OCI-LY7 (cell line): ENCODE results near the gene IFNA14. TPM values are rescaled to one million over a fixed set of nuclear protein-coding genes. Genes with fewer than 3 reads are reported as not detected.
"Not testable (repeated sequence)": the region's sequence is repeated elsewhere in the genome, so short reads cannot be mapped to it uniquely, and the experiment has no call there.

ENCODE experiments used
- BruUV-seq: library from RNA; stranded (reverse); fragments of 400-500 nt; replicated peaks from 2 replicates; lab custom pipeline; 2021; lab: Mats Ljungman, UMichigan
- CTCF ChIA-PET: fragments of 300-600 bp; sonication (Branson Sonifier 250); formaldehyde crosslinking; loops from one replicate; lab custom pipeline; 2022; ENCODE audit warnings: antibody characterized with exemption; ENCODE audit not compliant: unreplicated experiment; lab: Charles Lee
- POLR2A ChIA-PET: fragments of 300-600 bp; sonication (Branson Sonifier 250); formaldehyde crosslinking; loops from one replicate; lab custom pipeline; 2022; ENCODE audit warnings: antibody characterized with exemption; lab: Charles Lee
- DNase-seq: peaks from one replicate; pipeline ENCODE4 v3.0.0-alpha.2; 2015; ENCODE audit warnings: low spot score
- H2AFZ ChIP-seq: fragments of 200-600 bp; sonication (generic), shearing (Covaris generic); 2 replicates; pipeline ENCODE4 v1.6.1; 2014; ENCODE audit warnings: mild to moderate bottlenecking, antibody characterized with exemption, low read length, moderate library complexity
- H3K27ac ChIP-seq: fragments of 200-600 bp; sonication (generic); 2 replicates; pipeline ENCODE4 v1.5.1; 2014; ENCODE audit warnings: mixed run types, low read depth, mild to moderate bottlenecking, moderate library complexity, low read length, inconsistent platforms; ENCODE audit not compliant: poor library complexity, severe bottlenecking
- H3K36me3 ChIP-seq: fragments of 200-600 bp; sonication (generic); 2 replicates; pipeline ENCODE4 v1.6.1; 2014; ENCODE audit warnings: mild to moderate bottlenecking, antibody characterized with exemption, low read length, moderate library complexity, mixed read lengths; ENCODE audit not compliant: insufficient read depth
- H3K4me1 ChIP-seq: fragments of 200-600 bp; sonication (generic); 2 replicates; pipeline ENCODE4 v1.5.1; 2014; ENCODE audit warnings: mild to moderate bottlenecking, low read length; ENCODE audit not compliant: insufficient read depth, poor library complexity, severe bottlenecking
- H3K4me2 ChIP-seq: fragments of 200-600 bp; sonication (generic); 2 replicates; pipeline ENCODE4 v1.6.1; 2014; ENCODE audit warnings: mild to moderate bottlenecking, low read length
- H3K4me3 ChIP-seq: fragments of 200-600 bp; sonication (generic); 2 replicates; pipeline ENCODE4 v1.5.1; 2014; ENCODE audit warnings: mild to moderate bottlenecking, low read depth, low read length; ENCODE audit not compliant: poor library complexity, severe bottlenecking
- H3K79me2 ChIP-seq: fragments of 200-600 bp; sonication (generic); 2 replicates; pipeline ENCODE4 v1.6.1; 2016; ENCODE audit warnings: low read depth, mild to moderate bottlenecking, low read length, moderate library complexity, mixed read lengths; ENCODE audit not compliant: insufficient read depth
- H3K9me2 ChIP-seq: fragments of 200-600 bp; sonication (generic); 2 replicates; pipeline ENCODE4 v1.6.1; 2016; ENCODE audit warnings: mild to moderate bottlenecking, low read length, mixed read lengths; ENCODE audit not compliant: insufficient read depth
- H3K9me3 ChIP-seq: fragments of 200-600 bp; sonication (generic); 2 replicates; pipeline ENCODE4 v1.6.1; 2014; ENCODE audit warnings: mild to moderate bottlenecking, mixed run types, low read length, mixed read lengths
- H4K20me1 ChIP-seq: fragments of 200-600 bp; sonication (generic); 2 replicates; pipeline ENCODE4 v1.6.1; 2014; ENCODE audit warnings: mild to moderate bottlenecking, antibody characterized with exemption, low read length, moderate library complexity, mixed read lengths; ENCODE audit not compliant: insufficient read depth
- CTCF ChIP-seq: fragments of 200-600 bp; sonication (generic); conservative IDR thresholded peaks from 2 replicates; pipeline ENCODE4 v1.5.1; 2014; ENCODE audit warnings: mild to moderate bottlenecking, antibody characterized with exemption, low read length, moderate library complexity, mixed read lengths
- EZH2phosphoT487 ChIP-seq: fragments of 200-600 bp; sonication (generic); IDR thresholded peaks from 2 replicates; pipeline ENCODE4 v1.6.1; 2018; ENCODE audit warnings: low read depth, borderline replicate concordance, mild to moderate bottlenecking, mixed run types, antibody characterized with exemption, low read length, moderate library complexity, mixed read lengths
- intact Hi-C: fragments of 100-400 bp; cut with micrococcal nuclease; formaldehyde crosslinking; loops from one replicate; pipeline ENCODE4 v1.10.0; 2022; ENCODE audit not compliant: unreplicated experiment
- total RNA-seq, 2 experiments: library from RNA; depleted of rRNA in 1 of 2; stranded (reverse); fragments of >200 nt in 1 of 2; shearing (Covaris generic) in 1 of 2; gene quantifications; 2 replicates each; pipeline ENCODE4 v1.2.3, GENCODE V29; 2014 to 2022

Gene IFNA14
- total RNA-seq, 2 experiments from 2014 or later, result not detected

GRCh38 chr9:21234153-21234687 is 5.6 kb downstream of the IFNA14 start:
- TF ChIP-seq CTCF, result no peak
- no peak overlapping the region for H3K27ac ChIP-seq
- BruUV-seq, result no TSS peak
- no peak for DNase-seq
- no peaks in the 10 kb centered on the region for H3K9me2 ChIP-seq
- H3K4me2 ChIP-seq, result no peak overlapping the region
- no peaks in the 10 kb centered on the region for H4K20me1 ChIP-seq
- POLR2A ChIA-PET, result no interaction called here
- no peaks in the 10 kb centered on the region for H3K36me3 ChIP-seq
- H3K79me2 ChIP-seq, result no peaks in the 10 kb centered on the region
- H2AFZ ChIP-seq, result no peak overlapping the region
- H3K4me1 ChIP-seq, result no peaks in the 10 kb centered on the region
- CTCF ChIA-PET, result no interaction called here
- no peaks in the 10 kb centered on the region for H3K9me3 ChIP-seq
- intact Hi-C loops, result no loop called here
- no peak overlapping the region for H3K4me3 ChIP-seq

- H3K27ac ChIP-seq, result no peak overlapping the region
- POLR2A ChIA-PET, result no interaction called here
- intact Hi-C loops, result no loop called here
- CTCF ChIA-PET, result no interaction called here
- no peaks in the 10 kb centered on the region for H3K9me2 ChIP-seq
- H3K4me2 ChIP-seq, result no peak overlapping the region
- no peaks in the 10 kb centered on the region for H3K79me2 ChIP-seq
- no peaks in the 10 kb centered on the region for H3K9me3 ChIP-seq
- no peak for DNase-seq
- no peaks in the 10 kb centered on the region for H4K20me1 ChIP-seq
- TF ChIP-seq EZH2phosphoT487 (no peak), CTCF (no peak)
- H3K36me3 ChIP-seq, result no peaks in the 10 kb centered on the region
- H3K4me3 ChIP-seq, result no peak overlapping the region
- BruUV-seq, result no TSS peak
- H2AFZ ChIP-seq, result no peak overlapping the region
- H3K4me1 ChIP-seq, result no peaks in the 10 kb centered on the region
Measured at GRCh38 chr9:21233258-21233657, 6.5 kb downstream of the IFNA14 start.

- no peak within 1 kb of the TSS for H2AFZ ChIP-seq
- POLR2A ChIA-PET, result interaction anchor here (0.6 kb wide), 1 partner anchor 979 kb away, joined by 7 read pairs; no protein-coding TSS in a partner anchor
- no peaks in the 10 kb centered on the region for H3K36me3 ChIP-seq
- no peaks in the 10 kb centered on the region for H3K4me1 ChIP-seq
- no peaks in the 10 kb centered on the region for H4K20me1 ChIP-seq
- no peaks in the 10 kb centered on the region for H3K79me2 ChIP-seq
- no TSS peak for BruUV-seq
- intact Hi-C loops, result no loop called here
- H3K4me2 ChIP-seq, result no peak within 1 kb of the TSS
- H3K9me2 ChIP-seq, result no peaks in the 10 kb centered on the region
- CTCF ChIA-PET, result no interaction called here
- TF ChIP-seq CTCF (no peak), EZH2phosphoT487 (no peak)
- H3K9me3 ChIP-seq, result no peaks in the 10 kb centered on the region
- no peak for DNase-seq
- H3K4me3 ChIP-seq, result no peak within 1 kb of the TSS
- H3K27ac ChIP-seq, result no peak within 1 kb of the TSS
Measured at GRCh38 chr9:21228122-21228521, 11.7 kb downstream of the IFNA14 start, which contains the start of gene IFNA17. IFNA17 (minus strand) TSS chr9:21228222; CDS start chr9:21228173, 49 bp downstream.

GRCh38 chr9:21217211-21217610 is 22.6 kb downstream of the IFNA14 start, which contains the start of gene IFNA16:
IFNA16 (minus strand) TSS chr9:21217311; CDS start chr9:21217305, 6 bp downstream.
- H4K20me1 ChIP-seq, H3K4me2 ChIP-seq, POLR2A ChIA-PET, H3K4me3 ChIP-seq, DNase-seq, H3K9me3 ChIP-seq, H3K4me1 ChIP-seq, intact Hi-C loops, BruUV-seq, CTCF ChIA-PET, H3K79me2 ChIP-seq, H3K27ac ChIP-seq, H2AFZ ChIP-seq, H3K36me3 ChIP-seq, H3K9me2 ChIP-seq: not testable (repeated sequence)
